Hypothalamus (tissue), 51 donors: Measurements from ENCODE around the gene RAB3C.

Experiments
- DNase-seq, 51 donors: peaks; one replicate each; lab custom pipeline; 2025; lab: John Stamatoyannopoulos, UW

The RAB3C gene

GRCh38 chr5:58718269-58718978 lies 135.5 kb downstream of the RAB3C start:
- no peak for DNase-seq

- no peak for DNase-seq
These were observed 139.3 kb downstream of the RAB3C start for GRCh38 chr5:58722160-58722559.

- DNase-seq = no peak
These were observed 142.1 kb downstream of the RAB3C start for GRCh38 chr5:58724992-58725391.

- no peak for DNase-seq
These were observed 148.8 kb downstream of the RAB3C start for GRCh38 chr5:58731641-58732040.

GRCh38 chr5:58735637-58736036 lies 152.8 kb downstream of the RAB3C start:
- DNase-seq = no peak

GRCh38 chr5:58736214-58736613 lies 153.3 kb downstream of the RAB3C start:
- DNase-seq = no peak

GRCh38 chr5:58737671-58738070 lies 154.8 kb downstream of the RAB3C start:
- no peak for DNase-seq

GRCh38 chr5:58738336-58738735 lies 155.5 kb downstream of the RAB3C start:
- no peak for DNase-seq

- no peak for DNase-seq
These were observed 156.2 kb downstream of the RAB3C start for GRCh38 chr5:58739051-58739450.

- DNase-seq = no peak
These were observed 158.1 kb downstream of the RAB3C start for GRCh38 chr5:58740956-58741355.

GRCh38 chr5:58745350-58745749 lies 162.5 kb downstream of the RAB3C start:
- DNase-seq = no peak

GRCh38 chr5:58746321-58746720 lies 163.4 kb downstream of the RAB3C start:
- no peak for DNase-seq

GRCh38 chr5:58750036-58750435 lies 167.2 kb downstream of the RAB3C start:
- DNase-seq = no peak

- no peak for DNase-seq
These were observed 168.5 kb downstream of the RAB3C start for GRCh38 chr5:58751222-58751837.

GRCh38 chr5:58752104-58752503 lies 169.2 kb downstream of the RAB3C start:
- DNase-seq = no peak

- no peak for DNase-seq
These were observed 170.6 kb downstream of the RAB3C start for GRCh38 chr5:58753446-58753845.

GRCh38 chr5:58754250-58754649 lies 171.4 kb downstream of the RAB3C start:
- DNase-seq = no peak

- DNase-seq = no peak
These were observed 172.5 kb downstream of the RAB3C start for GRCh38 chr5:58755397-58755796.

- no peak for DNase-seq
These were observed 176.9 kb downstream of the RAB3C start for GRCh38 chr5:58759745-58760144.

GRCh38 chr5:58760222-58760621 lies 177.3 kb downstream of the RAB3C start:
- DNase-seq = no peak

- no peak for DNase-seq
These were observed 178.5 kb downstream of the RAB3C start for GRCh38 chr5:58761407-58761806.

GRCh38 chr5:58763390-58763789 lies 180.5 kb downstream of the RAB3C start:
- no peak for DNase-seq

GRCh38 chr5:58764199-58764598 lies 181.3 kb downstream of the RAB3C start:
- DNase-seq = peak in 1 of 51 donors; percentile 27
